Testis (tissue), 2 donors: Measurements from ENCODE around the gene CMTM5.

ENCODE experiments used
- POLR2A ChIP-seq: fragments of 450-650 bp; IDR thresholded peaks from one replicate; pipeline ENCODE4 v1.6.1; 2017; ENCODE audit warnings: antibody characterized with exemption, mild to moderate bottlenecking, moderate library complexity
- TF ChIP-seq, protein P1 (sequence below), 3 experiments: fragments of 450-650 bp in 2 of 3; fragments of 200-600 bp in 1 of 3; sonication (generic) in 1 of 3; IDR thresholded peaks; one replicate each; pipeline ENCODE4 v1.5.1; 2016 to 2019; ENCODE audit warnings: antibody characterized with exemption in 3 of 3, mild to moderate bottlenecking in 2 of 3, moderate library complexity in 1 of 3

GRCh38 chr14:23379366-23380196 lies 2.7 kb downstream of the CMTM5 start:
- TF ChIP-seq, protein P1, sequence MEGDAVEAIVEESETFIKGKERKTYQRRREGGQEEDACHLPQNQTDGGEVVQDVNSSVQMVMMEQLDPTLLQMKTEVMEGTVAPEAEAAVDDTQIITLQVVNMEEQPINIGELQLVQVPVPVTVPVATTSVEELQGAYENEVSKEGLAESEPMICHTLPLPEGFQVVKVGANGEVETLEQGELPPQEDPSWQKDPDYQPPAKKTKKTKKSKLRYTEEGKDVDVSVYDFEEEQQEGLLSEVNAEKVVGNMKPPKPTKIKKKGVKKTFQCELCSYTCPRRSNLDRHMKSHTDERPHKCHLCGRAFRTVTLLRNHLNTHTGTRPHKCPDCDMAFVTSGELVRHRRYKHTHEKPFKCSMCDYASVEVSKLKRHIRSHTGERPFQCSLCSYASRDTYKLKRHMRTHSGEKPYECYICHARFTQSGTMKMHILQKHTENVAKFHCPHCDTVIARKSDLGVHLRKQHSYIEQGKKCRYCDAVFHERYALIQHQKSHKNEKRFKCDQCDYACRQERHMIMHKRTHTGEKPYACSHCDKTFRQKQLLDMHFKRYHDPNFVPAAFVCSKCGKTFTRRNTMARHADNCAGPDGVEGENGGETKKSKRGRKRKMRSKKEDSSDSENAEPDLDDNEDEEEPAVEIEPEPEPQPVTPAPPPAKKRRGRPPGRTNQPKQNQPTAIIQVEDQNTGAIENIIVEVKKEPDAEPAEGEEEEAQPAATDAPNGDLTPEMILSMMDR (IDR thresholded peaks at IDR 0.05) = peak; percentile 40 to 75 (median 55)
- TF ChIP-seq POLR2A = no peak
